Fibroblast of lung (primary cell): ENCODE data around the gene AMBRA1. TPM values are rescaled to one million over a fixed set of nuclear protein-coding genes. Genes with fewer than 3 reads are reported as not detected.

Experiments
- DNase-seq, 2 donors: peaks; one replicate each; pipeline versions ENCODE4 v3.0.0 to v3.0.0-alpha.2; 2010; ENCODE audit warnings: low read depth in 2 of 2
- H2AFZ ChIP-seq: 2 replicates; pipeline ENCODE4 v1.5.1; 2012; ENCODE audit warnings: low read length, control low read depth, inconsistent platforms
- H3K27ac ChIP-seq: 2 replicates; pipeline ENCODE4 v1.5.1; 2011; ENCODE audit warnings: low read length, control low read depth; ENCODE audit not compliant: insufficient read depth
- H3K27me3 ChIP-seq: 2 replicates; pipeline ENCODE4 v1.5.1; 2011; ENCODE audit warnings: mild to moderate bottlenecking, low read length; ENCODE audit not compliant: control insufficient read depth, insufficient read depth
- H3K36me3 ChIP-seq: 2 replicates; pipeline ENCODE4 v1.5.1; 2011; ENCODE audit warnings: low read length; ENCODE audit not compliant: control insufficient read depth, insufficient read depth
- H3K4me1 ChIP-seq: 2 replicates; pipeline ENCODE4 v1.5.1; 2011; ENCODE audit warnings: low read length; ENCODE audit not compliant: control insufficient read depth, insufficient read depth; ENCODE audit errors: extremely low read depth
- H3K4me2 ChIP-seq: 2 replicates; pipeline ENCODE4 v1.5.1; 2011; ENCODE audit warnings: low read length, control low read depth; ENCODE audit not compliant: insufficient read depth; ENCODE audit errors: extremely low read depth
- H3K4me3 ChIP-seq, 4 experiments: fragments of 200-600 bp in 1 of 4; sonication (generic) in 1 of 4; replicated peaks in 1 of 4; 2 replicates each; pipeline ENCODE4 v1.5.1; 2011 to 2016; ENCODE audit warnings: low read length in 4 of 4, low read depth in 3 of 4, mild to moderate bottlenecking in 3 of 4, control low read depth in 2 of 4, inconsistent platforms in 1 of 4, mixed read lengths in 1 of 4; ENCODE audit not compliant: insufficient read depth in 1 of 4; ENCODE audit errors: control extremely low read depth in 1 of 4
- H3K79me2 ChIP-seq: 2 replicates; pipeline ENCODE4 v1.5.1; 2012; ENCODE audit warnings: mild to moderate bottlenecking, low read length, inconsistent platforms; ENCODE audit not compliant: control insufficient read depth, insufficient read depth
- H3K9ac ChIP-seq: 2 replicates; pipeline ENCODE4 v1.5.1; 2011; ENCODE audit warnings: mild to moderate bottlenecking, low read length, control low read depth; ENCODE audit not compliant: insufficient read depth
- H3K9me3 ChIP-seq: 2 replicates; pipeline ENCODE4 v1.5.1; 2012; ENCODE audit warnings: low read depth, low read length; ENCODE audit not compliant: control insufficient read depth, insufficient read depth
- H4K20me1 ChIP-seq: 2 replicates; pipeline ENCODE4 v1.5.1; 2011; ENCODE audit warnings: low read length; ENCODE audit not compliant: control insufficient read depth, insufficient read depth; ENCODE audit errors: extremely low read depth
- EZH2 ChIP-seq: IDR thresholded peaks from 2 replicates; pipeline ENCODE4 v1.5.1; 2012; ENCODE audit warnings: low read length, control low read depth, mild to moderate bottlenecking; ENCODE audit errors: missing control alignments
- polyA plus RNA-seq, 2 donors: library from polyadenylated mRNA; depleted of rRNA in 1 of 2; stranded (reverse) in 1 of 2; unstranded in 1 of 2; fragments of >200 nt; gene quantifications; 2 replicates each; pipeline ENCODE4 v1.2.1, GENCODE V29; 2011 to 2012; ENCODE audit warnings: missing spikeins in 1 of 2
- total RNA-seq: library from RNA; depleted of rRNA; stranded (reverse); fragments of >200 nt; gene quantifications from 2 replicates; pipeline ENCODE4 v1.2.1, GENCODE V29; 2014
- TF ChIP-seq, protein P1 (sequence below), 2 donors: IDR thresholded peaks in 1 of 2; conservative IDR thresholded peaks in 1 of 2; 1 replicate in 1 of 2; 2 replicates in 1 of 2; pipeline ENCODE4 v1.5.1; 2011 to 2012; ENCODE audit warnings: low read length in 2 of 2, control low read depth in 1 of 2, inconsistent platforms in 1 of 2, low read depth in 1 of 2, mild to moderate bottlenecking in 1 of 2

AMBRA1 gene
- total and polyA plus RNA-seq, 2 donors (not counting 1 experiment from before 2014, with no cell fraction given) = 8.3 to 23.3 TPM

GRCh38 chr11:46376258-46377050 is 217.4 kb downstream of the AMBRA1 start:
- H2AFZ ChIP-seq = no peak overlapping the region
- H3K4me1 ChIP-seq = peaks cover 2% of the 10 kb centered on the region
- H3K27me3 ChIP-seq = no peaks in the 10 kb centered on the region
- no peak for DNase-seq
- H4K20me1 ChIP-seq = no peaks in the 10 kb centered on the region
- no peak overlapping the region for H3K4me3 ChIP-seq
- no peak overlapping the region for H3K9ac ChIP-seq
- no peaks in the 10 kb centered on the region for H3K79me2 ChIP-seq
- TF ChIP-seq, protein P1, sequence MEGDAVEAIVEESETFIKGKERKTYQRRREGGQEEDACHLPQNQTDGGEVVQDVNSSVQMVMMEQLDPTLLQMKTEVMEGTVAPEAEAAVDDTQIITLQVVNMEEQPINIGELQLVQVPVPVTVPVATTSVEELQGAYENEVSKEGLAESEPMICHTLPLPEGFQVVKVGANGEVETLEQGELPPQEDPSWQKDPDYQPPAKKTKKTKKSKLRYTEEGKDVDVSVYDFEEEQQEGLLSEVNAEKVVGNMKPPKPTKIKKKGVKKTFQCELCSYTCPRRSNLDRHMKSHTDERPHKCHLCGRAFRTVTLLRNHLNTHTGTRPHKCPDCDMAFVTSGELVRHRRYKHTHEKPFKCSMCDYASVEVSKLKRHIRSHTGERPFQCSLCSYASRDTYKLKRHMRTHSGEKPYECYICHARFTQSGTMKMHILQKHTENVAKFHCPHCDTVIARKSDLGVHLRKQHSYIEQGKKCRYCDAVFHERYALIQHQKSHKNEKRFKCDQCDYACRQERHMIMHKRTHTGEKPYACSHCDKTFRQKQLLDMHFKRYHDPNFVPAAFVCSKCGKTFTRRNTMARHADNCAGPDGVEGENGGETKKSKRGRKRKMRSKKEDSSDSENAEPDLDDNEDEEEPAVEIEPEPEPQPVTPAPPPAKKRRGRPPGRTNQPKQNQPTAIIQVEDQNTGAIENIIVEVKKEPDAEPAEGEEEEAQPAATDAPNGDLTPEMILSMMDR (conservative IDR thresholded peaks at IDR 0.05 in 1 of 2, IDR thresholded peaks at IDR 0.05 in 1 of 2; ENCODE audit: low read depth in 1 of 2, low read length in 2 of 2) = no peak
- TF ChIP-seq EZH2 = no peak
- H3K36me3 ChIP-seq = peaks cover 15% of the 10 kb centered on the region
- H3K27ac ChIP-seq = no peak overlapping the region
- H3K9me3 ChIP-seq = no peaks in the 10 kb centered on the region
- H3K4me2 ChIP-seq = no peak overlapping the region

DNA sequence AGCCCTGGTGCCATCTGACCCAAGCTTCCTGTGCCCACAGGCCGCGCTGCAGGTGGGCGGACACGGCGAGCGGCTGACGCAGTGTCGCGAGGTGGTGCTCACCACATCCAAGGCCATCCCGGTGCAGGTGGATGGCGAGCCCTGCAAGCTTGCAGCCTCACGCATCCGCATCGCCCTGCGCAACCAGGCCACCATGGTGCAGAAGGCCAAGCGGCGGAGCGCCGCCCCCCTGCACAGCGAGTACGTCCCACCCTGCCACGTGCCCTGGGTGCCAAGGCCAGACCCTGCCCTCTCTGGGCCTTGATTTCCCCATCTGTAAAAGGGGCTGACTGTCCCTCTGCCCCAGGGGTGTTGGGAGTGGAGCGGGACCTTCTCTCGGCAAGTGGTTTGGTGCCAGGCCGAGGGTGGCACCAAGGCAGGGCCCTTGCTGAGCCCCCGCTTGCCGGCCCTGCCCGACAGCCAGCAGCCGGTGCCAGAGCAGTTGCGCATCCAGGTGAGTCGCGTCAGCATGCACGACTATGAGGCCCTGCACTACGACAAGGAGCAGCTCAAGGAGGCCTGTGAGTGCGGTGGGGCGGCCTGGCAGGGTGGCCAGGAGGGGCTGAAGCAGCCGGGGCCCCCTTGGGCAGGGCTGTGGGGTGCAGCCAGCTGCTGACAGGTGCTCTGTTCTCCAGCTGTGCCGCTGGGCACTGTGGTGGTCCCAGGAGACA is 218.3 kb downstream of the AMBRA1 start:
- Histone ChIP-seq H3K27ac (no peak overlapping the region), H3K36me3 (peaks cover 17% of the 10 kb centered on the region), H4K20me1 (no peaks in the 10 kb centered on the region), H3K4me2 (no peak overlapping the region), H3K4me1 (no peaks in the 10 kb centered on the region), H2AFZ (no peak overlapping the region), H3K79me2 (no peaks in the 10 kb centered on the region), H3K9me3 (no peaks in the 10 kb centered on the region), H3K27me3 (no peaks in the 10 kb centered on the region), H3K4me3 (no peak overlapping the region), H3K9ac (no peak overlapping the region)
- TF ChIP-seq, protein P1 (conservative IDR thresholded peaks at IDR 0.05 in 1 of 2, IDR thresholded peaks at IDR 0.05 in 1 of 2; ENCODE audit: low read depth in 1 of 2, low read length in 2 of 2) = no peak
- TF ChIP-seq EZH2 = no peak
- DNase-seq = no peak

GRCh38 chr11:46374815-46375214 is 219.0 kb downstream of the AMBRA1 start:
- Histone ChIP-seq H3K9me3 (no peaks in the 10 kb centered on the region), H2AFZ (no peak overlapping the region), H3K4me3 (no peak overlapping the region), H3K27ac (no peak overlapping the region), H3K36me3 (peaks cover 17% of the 10 kb centered on the region), H4K20me1 (no peaks in the 10 kb centered on the region), H3K79me2 (no peaks in the 10 kb centered on the region), H3K27me3 (no peaks in the 10 kb centered on the region), H3K9ac (no peak overlapping the region), H3K4me2 (no peak overlapping the region), H3K4me1 (no peaks in the 10 kb centered on the region)
- TF ChIP-seq EZH2 = no peak
- TF ChIP-seq, protein P1 (conservative IDR thresholded peaks at IDR 0.05 in 1 of 2, IDR thresholded peaks at IDR 0.05 in 1 of 2; ENCODE audit: low read depth in 1 of 2, low read length in 2 of 2) = no peak
- DNase-seq = no peak
